Spinal cord (tissue), 10 donors: ENCODE data around the gene C1GALT1C1L. TPM values are rescaled to one million over a fixed set of nuclear protein-coding genes. Genes with fewer than 3 reads are reported as not detected.
A peak's percentile ranks its signal among the peaks of the same experiment; 100 is the strongest.
"Not testable (repeated sequence)": the region's sequence is repeated elsewhere in the genome, so short reads cannot be mapped to it uniquely, and the experiment has no call there.

Source experiments
- DNase-seq, 6 donors: peaks; one replicate each; pipeline versions ENCODE4 v3.0.0 to v3.0.0-alpha.2; 2013 to 2015; ENCODE audit warnings: low spot score in 6 of 6, low read depth in 4 of 6
- H3K27ac ChIP-seq: one replicate; pipeline ENCODE4 v1.5.1; 2013; ENCODE audit warnings: low read depth, low read length, control low read depth
- H3K27me3 ChIP-seq: one replicate; pipeline ENCODE4 v1.6.1; 2013; ENCODE audit warnings: low read length; ENCODE audit not compliant: control insufficient read depth, insufficient read depth
- H3K36me3 ChIP-seq: one replicate; pipeline ENCODE4 v1.6.1; 2013; ENCODE audit warnings: low read length; ENCODE audit not compliant: control insufficient read depth, insufficient read depth
- H3K4me1 ChIP-seq: one replicate; pipeline ENCODE4 v1.6.1; 2013; ENCODE audit warnings: low read length; ENCODE audit not compliant: control insufficient read depth, insufficient read depth
- H3K4me3 ChIP-seq: one replicate; pipeline ENCODE4 v1.5.1; 2013; ENCODE audit warnings: low read depth, low read length, control low read depth
- H3K9me3 ChIP-seq: one replicate; pipeline ENCODE4 v1.6.1; 2013; ENCODE audit warnings: low read length; ENCODE audit not compliant: control insufficient read depth, insufficient read depth
- WGBS: methylation state at CpG from one replicate; pipeline ENCODE4 v1.1.5; 2013; ENCODE audit warnings: missing lambda C conversion rate; ENCODE audit not compliant: insufficient coverage; 5-methylcytosine and 5-hydroxymethylcytosine counted together
- polyA plus RNA-seq, 2 donors: library from polyadenylated mRNA; unstranded; fragments of 120-200 nt; gene quantifications; one replicate each; pipeline ENCODE4 v1.2.1, GENCODE V29; 2013; ENCODE audit not compliant: insufficient read length in 2 of 2
- total RNA-seq, 2 donors: library from RNA; depleted of rRNA in 1 of 2; stranded (reverse); fragments of 120-200 nt in 1 of 2; fragments of >200 nt in 1 of 2; gene quantifications; one replicate each; pipeline versions ENCODE4 v1.2.3 to v1.2.4, GENCODE V29; 2013 to 2014
- donor health status: healthy.

The C1GALT1C1L gene
- total and polyA plus RNA-seq, 4 donors, result 1.2 to 2.3 (median 1.6) TPM

GRCh38 chr2:43708891-43709290, 32.7 kb upstream of the C1GALT1C1L start:
- DNase-seq, result no peak
- no peaks in the 10 kb centered on the region for H3K27me3 ChIP-seq
- no peak overlapping the region for H3K27ac ChIP-seq
- no peaks in the 10 kb centered on the region for H3K4me1 ChIP-seq
- H3K4me3 ChIP-seq, result no peak overlapping the region
- no peaks in the 10 kb centered on the region for H3K36me3 ChIP-seq
- H3K9me3 ChIP-seq, result no peaks in the 10 kb centered on the region

- no peaks in the 10 kb centered on the region for H3K9me3 ChIP-seq
- H3K27ac ChIP-seq, result no peak overlapping the region
- DNase-seq, result no peak
- no peaks in the 10 kb centered on the region for H3K4me1 ChIP-seq
- no peaks in the 10 kb centered on the region for H3K27me3 ChIP-seq
- H3K36me3 ChIP-seq, result no peaks in the 10 kb centered on the region
- 83% methylated on average over 6 of the region's 6 CpGs for WGBS
- H3K4me3 ChIP-seq, result no peak overlapping the region
These were observed 31.9 kb upstream of the C1GALT1C1L start for GRCh38 chr2:43708178-43708577.

GRCh38 chr2:43707255-43708015, 31.2 kb upstream of the C1GALT1C1L start:
- Histone ChIP-seq H3K27me3 (no peaks in the 10 kb centered on the region), H3K27ac (no peak overlapping the region), H3K9me3 (no peaks in the 10 kb centered on the region), H3K4me1 (no peaks in the 10 kb centered on the region), H3K4me3 (no peak overlapping the region), H3K36me3 (no peaks in the 10 kb centered on the region)
- WGBS, result 90% methylated on average over 2 of the region's 7 CpGs
- no peak for DNase-seq

- DNase-seq, result no peak
- Histone ChIP-seq H3K27ac (no peak overlapping the region), H3K9me3 (no peaks in the 10 kb centered on the region), H3K4me1 (no peaks in the 10 kb centered on the region), H3K27me3 (no peaks in the 10 kb centered on the region), H3K36me3 (no peaks in the 10 kb centered on the region), H3K4me3 (no peak overlapping the region)
These were observed 24.9 kb upstream of the C1GALT1C1L start for GRCh38 chr2:43701111-43701510.

GRCh38 chr2:43699761-43700160, 23.5 kb upstream of the C1GALT1C1L start:
- Histone ChIP-seq H3K36me3 (no peaks in the 10 kb centered on the region), H3K27me3 (no peaks in the 10 kb centered on the region), H3K4me3 (no peak overlapping the region), H3K27ac (no peak overlapping the region), H3K4me1 (no peaks in the 10 kb centered on the region), H3K9me3 (no peaks in the 10 kb centered on the region)
- DNase-seq, result peak in 1 of 6 donors; percentile 62
- 82% methylated on average over 2 of the region's 3 CpGs for WGBS

- H3K4me1 ChIP-seq, H3K36me3 ChIP-seq, H3K9me3 ChIP-seq, H3K27ac ChIP-seq, H3K27me3 ChIP-seq, H3K4me3 ChIP-seq, DNase-seq: not testable (repeated sequence)
- 100% methylated on average over 1 of the region's 6 CpGs for WGBS
These were observed 21.9 kb upstream of the C1GALT1C1L start for GRCh38 chr2:43698140-43698539.

- no peak for DNase-seq
- H3K27me3 ChIP-seq, result no peaks in the 10 kb centered on the region
- no peaks in the 10 kb centered on the region for H3K4me1 ChIP-seq
- WGBS, result no CpG with 5 or more reads among the region's 5 CpGs
- no peak overlapping the region for H3K4me3 ChIP-seq
- H3K27ac ChIP-seq, result no peak overlapping the region
- H3K36me3 ChIP-seq, result no peaks in the 10 kb centered on the region
- H3K9me3 ChIP-seq, result no peaks in the 10 kb centered on the region
These were observed 16.3 kb upstream of the C1GALT1C1L start for GRCh38 chr2:43692428-43692994.

GRCh38 chr2:43689999-43690398, 13.8 kb upstream of the C1GALT1C1L start:
- no peak for DNase-seq
- no peak overlapping the region for H3K27ac ChIP-seq
- WGBS, result 95% methylated on average over 2 of the region's 2 CpGs
- H3K4me3 ChIP-seq, result no peak overlapping the region
- no peaks in the 10 kb centered on the region for H3K9me3 ChIP-seq
- H3K4me1 ChIP-seq, result no peaks in the 10 kb centered on the region
- no peaks in the 10 kb centered on the region for H3K36me3 ChIP-seq
- no peaks in the 10 kb centered on the region for H3K27me3 ChIP-seq

GRCh38 chr2:43685357-43685756, 9.1 kb upstream of the C1GALT1C1L start:
- Histone ChIP-seq H3K27me3 (no peaks in the 10 kb centered on the region), H3K4me3 (no peak overlapping the region), H3K4me1 (no peaks in the 10 kb centered on the region), H3K27ac (no peak overlapping the region), H3K36me3 (no peaks in the 10 kb centered on the region), H3K9me3 (no peaks in the 10 kb centered on the region)
- DNase-seq, result no peak
- WGBS, result 64% methylated on average over 1 of the region's 5 CpGs

GRCh38 chr2:43677783-43678182, 1.6 kb upstream of the C1GALT1C1L start:
- WGBS, result 92% methylated on average over 14 of the region's 32 CpGs
- not testable (repeated sequence) for H3K4me1 ChIP-seq, H3K9me3 ChIP-seq, H3K4me3 ChIP-seq, DNase-seq, H3K36me3 ChIP-seq, H3K27ac ChIP-seq, H3K27me3 ChIP-seq
